DMS53 treated with DMSO at 0.1 percent for 48 hours (cell line): ENCODE measurements around the gene CIC.
A peak's percentile ranks its signal among the peaks of the same experiment; 100 is the strongest.

ENCODE experiments used
- DNase-seq: peaks from one replicate; lab custom pipeline; 2025; ENCODE audit not compliant: unreplicated experiment; lab: John Stamatoyannopoulos, UW

Gene CIC

GRCh38 chr19:42242512-42243409 lies 26.3 kb upstream of the CIC start, which contains the start of gene GSK3A:
TSS of gene GSK3A (minus strand) at chr19:42242602. CDS start at chr19:42242465, 137 bp downstream.
- DNase-seq, result peak; percentile 100

GRCh38 chr19:42244347-42245220 lies 24.5 kb upstream of the CIC start:
- DNase-seq, result peak; percentile 95

GRCh38 chr19:42245231-42245630 lies 23.8 kb upstream of the CIC start:
- DNase-seq, result no peak

GRCh38 chr19:42246143-42246921 lies 22.7 kb upstream of the CIC start:
- DNase-seq, result peak; percentile 20

GRCh38 chr19:42246922-42247639 lies 22.0 kb upstream of the CIC start:
- no peak for DNase-seq

- no peak for DNase-seq
Measured at GRCh38 chr19:42247640-42248199, 21.3 kb upstream of the CIC start.

GRCh38 chr19:42248270-42249148 lies 20.5 kb upstream of the CIC start:
- no peak for DNase-seq

GRCh38 chr19:42249149-42249750 lies 19.8 kb upstream of the CIC start:
- DNase-seq, result no peak

- no peak for DNase-seq
Measured at GRCh38 chr19:42249769-42250168, 19.3 kb upstream of the CIC start.

GRCh38 chr19:42250183-42250665 lies 18.8 kb upstream of the CIC start:
- no peak for DNase-seq

GRCh38 chr19:42250666-42251531 lies 18.2 kb upstream of the CIC start:
- no peak for DNase-seq

GRCh38 chr19:42251572-42252358 lies 17.3 kb upstream of the CIC start:
- DNase-seq, result no peak

GRCh38 chr19:42252365-42253244 lies 16.4 kb upstream of the CIC start:
- DNase-seq, result no peak

- peak; percentile 7 for DNase-seq
Measured at GRCh38 chr19:42253245-42254088, 15.6 kb upstream of the CIC start.
